Activated CD4-positive, CD25-positive, alpha-beta regulatory T cell treated with anti-CD3 and anti-CD28 coated beads, Interleukin-2, amount 50 U/mL, for 72 hours (primary cell): ENCODE data around the gene ILDR1.
"Not testable (repeated sequence)": the region's sequence is repeated elsewhere in the genome, so short reads cannot be mapped to it uniquely, and the experiment has no call there.

Source experiments
- DNase-seq: peaks from one replicate; pipeline ENCODE4 v3.0.0; 2021

Gene ILDR1

GRCh38 chr3:122021811-122022401, at the start of gene ILDR1:
TSS of gene ILDR1 (minus strand) at chr3:122022247. CDS start at chr3:122022077, 170 bp downstream.
- DNase-seq, result no peak

GRCh38 chr3:122067588-122068240, 45.7 kb upstream of the ILDR1 start:
- no peak for DNase-seq

- no peak for DNase-seq
These were observed 45.1 kb upstream of the ILDR1 start for GRCh38 chr3:122067214-122067550.

GRCh38 chr3:122066331-122067213, 44.5 kb upstream of the ILDR1 start:
- DNase-seq, result no peak

- DNase-seq, result no peak
These were observed 42.3 kb upstream of the ILDR1 start for GRCh38 chr3:122064326-122064725.

GRCh38 chr3:122063908-122064307, 41.9 kb upstream of the ILDR1 start:
- DNase-seq, result no peak

GRCh38 chr3:122060040-122060698, 38.1 kb upstream of the ILDR1 start:
- DNase-seq, result no peak

- DNase-seq, result no peak
These were observed 36.2 kb upstream of the ILDR1 start for GRCh38 chr3:122058294-122058693.

- DNase-seq, result no peak
These were observed 35.6 kb upstream of the ILDR1 start for GRCh38 chr3:122057671-122058070.

GRCh38 chr3:122055215-122055614, 33.2 kb upstream of the ILDR1 start, which contains the start of gene CD86:
TSS of gene CD86 (plus strand) at chr3:122055362. CDS start at chr3:122055490, 128 bp downstream.
- DNase-seq, result no peak

GRCh38 chr3:122052968-122053367, 30.9 kb upstream of the ILDR1 start:
- no peak for DNase-seq

GRCh38 chr3:122047773-122048172, 25.7 kb upstream of the ILDR1 start:
- not testable (repeated sequence) for DNase-seq

GRCh38 chr3:122047296-122047695, 25.2 kb upstream of the ILDR1 start:
- DNase-seq, result not testable (repeated sequence)

- DNase-seq, result no peak
These were observed 11.0 kb upstream of the ILDR1 start for GRCh38 chr3:122033023-122033422.

- no peak for DNase-seq
These were observed 10.5 kb upstream of the ILDR1 start for GRCh38 chr3:122032531-122032930.

GRCh38 chr3:122031123-122031468, 9.0 kb upstream of the ILDR1 start:
- no peak for DNase-seq

- DNase-seq, result no peak
These were observed 8.5 kb upstream of the ILDR1 start for GRCh38 chr3:122030381-122031122.

GRCh38 chr3:122025296-122025695, 3.2 kb upstream of the ILDR1 start:
- DNase-seq, result no peak

- DNase-seq, result no peak
These were observed 2.8 kb upstream of the ILDR1 start for GRCh38 chr3:122024800-122025199.

- no peak for DNase-seq
These were observed 1.4 kb upstream of the ILDR1 start for GRCh38 chr3:122023335-122023910.

GRCh38 chr3:122021037-122021436, 1.0 kb downstream of the ILDR1 start:
- no peak for DNase-seq

- DNase-seq, result no peak
These were observed 2.6 kb downstream of the ILDR1 start for GRCh38 chr3:122019493-122019892.
